Neural progenitor cell (in vitro differentiated cells): ENCODE measurements around the gene LXN. TPM values are rescaled to one million over a fixed set of nuclear protein-coding genes. Genes with fewer than 3 reads are reported as not detected.

Source experiments
- DNase-seq: peaks from one replicate; pipeline ENCODE4 v3.0.0-alpha.2; 2016; ENCODE audit warnings: low spot score
- H2AFZ ChIP-seq: fragments of 200-600 bp; sonication (generic); replicated peaks from 2 replicates; pipeline ENCODE4 v1.6.1; 2016; ENCODE audit warnings: antibody characterized with exemption
- H3F3A ChIP-seq: fragments of 200-600 bp; sonication (generic); 2 replicates; pipeline ENCODE4 v1.6.1; 2016; ENCODE audit warnings: antibody characterized with exemption, low read depth
- H3K27ac ChIP-seq: fragments of 200-600 bp; sonication (generic); 2 replicates; pipeline ENCODE4 v1.5.1; 2016; ENCODE audit warnings: mild to moderate bottlenecking
- H3K27me3 ChIP-seq: fragments of 200-600 bp; sonication (generic); 2 replicates; pipeline ENCODE4 v1.6.1; 2016; ENCODE audit warnings: mild to moderate bottlenecking, moderate library complexity
- H3K36me3 ChIP-seq: fragments of 200-600 bp; sonication (generic); 2 replicates; pipeline ENCODE4 v1.5.1; 2016
- H3K4me1 ChIP-seq: fragments of 200-600 bp; sonication (generic); 2 replicates; pipeline ENCODE4 v1.6.1; 2016; ENCODE audit warnings: mixed run types
- H3K4me2 ChIP-seq: fragments of 200-600 bp; sonication (generic); 2 replicates; pipeline ENCODE4 v1.6.1; 2016
- H3K4me3 ChIP-seq: fragments of 200-600 bp; sonication (generic); 2 replicates; pipeline ENCODE4 v1.5.1; 2016
- H3K79me2 ChIP-seq: fragments of 200-600 bp; sonication (generic); 2 replicates; pipeline ENCODE4 v1.6.1; 2016; ENCODE audit warnings: low read depth
- H3K9ac ChIP-seq: fragments of 200-600 bp; sonication (generic); 2 replicates; pipeline ENCODE4 v1.6.1; 2016
- H3K9me3 ChIP-seq: fragments of 200-600 bp; sonication (generic); 2 replicates; pipeline ENCODE4 v1.5.1; 2016; ENCODE audit warnings: low read depth
- H4K20me1 ChIP-seq: fragments of 200-600 bp; sonication (generic); 2 replicates; pipeline ENCODE4 v1.6.1; 2016; ENCODE audit warnings: low read depth
- H3K27ac Mint-ChIP-seq: 3 replicates; pipeline ENCODE4 v1.8.0; 2021; ENCODE audit warnings: mixed read lengths
- H3K27me3 Mint-ChIP-seq: 2 replicates; pipeline ENCODE4 v1.8.0; 2022; ENCODE audit warnings: low read depth, mild to moderate bottlenecking, inconsistent platforms, moderate library complexity, mixed read lengths; ENCODE audit not compliant: insufficient read depth
- H3K36me3 Mint-ChIP-seq: 3 replicates; pipeline ENCODE4 v1.8.0; 2021; ENCODE audit warnings: mixed read lengths
- H3K4me1 Mint-ChIP-seq: 3 replicates; pipeline ENCODE4 v1.8.0; 2021; ENCODE audit warnings: mixed read lengths
- H3K4me3 Mint-ChIP-seq: 3 replicates; pipeline ENCODE4 v1.8.0; 2021; ENCODE audit warnings: mild to moderate bottlenecking, moderate library complexity, mixed read lengths
- H3K9me3 Mint-ChIP-seq: 3 replicates; pipeline ENCODE4 v1.8.0; 2020; ENCODE audit warnings: mixed read lengths
- CTCF ChIP-seq: fragments of 200-600 bp; sonication (generic); IDR thresholded peaks from 2 replicates; pipeline ENCODE4 v1.5.1; 2017; ENCODE audit warnings: antibody characterized with exemption, mild to moderate bottlenecking
- EZH2 ChIP-seq: fragments of 200-600 bp; sonication (generic); IDR thresholded peaks from 2 replicates; pipeline ENCODE4 v1.6.1; 2017; ENCODE audit warnings: antibody characterized with exemption, mild to moderate bottlenecking, moderate library complexity
- EZH2phosphoT487 ChIP-seq: fragments of 200-600 bp; sonication (generic); IDR thresholded peaks from 2 replicates; pipeline ENCODE4 v1.6.1; 2017; ENCODE audit warnings: antibody characterized with exemption
- total RNA-seq: library from RNA; depleted of rRNA; stranded (reverse); fragments of >200 nt; gene quantifications from 2 replicates; pipeline ENCODE4 v1.2.3, GENCODE V29; 2015; ENCODE audit warnings: low replicate concordance

LXN gene
- total RNA-seq, 1 donor from 2014 or later: 25.9 TPM

DNA sequence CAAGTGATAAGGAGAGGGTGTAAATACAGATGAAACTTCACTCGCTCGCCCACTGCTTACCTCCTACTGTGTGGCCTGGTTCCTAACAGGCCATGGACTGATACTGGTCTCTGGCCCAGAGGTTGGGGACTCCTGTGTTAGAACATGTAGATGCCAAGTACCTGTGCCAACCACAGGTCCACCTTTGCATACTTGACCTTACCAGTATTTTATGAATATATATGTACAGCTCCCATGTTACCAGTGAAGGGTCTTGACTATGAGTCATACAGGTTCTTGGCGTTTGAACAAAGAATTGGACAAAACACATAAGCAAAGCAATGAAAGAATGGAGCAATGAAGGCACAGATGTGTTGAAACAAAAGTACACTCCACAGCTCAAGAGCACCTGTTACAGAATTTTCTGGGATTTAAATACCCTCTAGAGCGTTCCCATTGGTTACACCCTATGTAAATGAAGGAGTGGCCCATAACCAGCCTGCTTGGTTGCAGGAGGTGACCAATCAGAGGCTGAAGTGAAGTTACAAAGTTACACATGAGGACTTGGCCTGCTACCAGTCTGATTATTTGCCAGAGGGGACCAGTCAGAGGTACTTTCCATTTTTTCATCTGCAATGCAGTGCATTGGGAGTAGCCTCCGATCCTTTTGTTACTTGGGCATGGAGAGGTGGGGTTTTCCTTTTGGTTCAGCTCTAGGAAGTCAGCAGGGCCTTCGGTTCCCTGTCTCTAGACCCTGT is 29.8 kb downstream of the LXN start:
- Mint-ChIP-seq H3K36me3 (no peaks in the 10 kb centered on the region), H3K27me3 (peaks cover 6% of the 10 kb centered on the region), H3K4me1 (peaks cover 9% of the 10 kb centered on the region), H3K27ac (no peak overlapping the region), H3K9me3 (no peaks in the 10 kb centered on the region), H3K4me3 (no peak overlapping the region)
- Histone ChIP-seq H3K79me2 (peaks cover 22% of the 10 kb centered on the region), H3K9me3 (no peaks in the 10 kb centered on the region), H4K20me1 (no peaks in the 10 kb centered on the region), H3K4me1 (no peaks in the 10 kb centered on the region), H3K9ac (no peak overlapping the region), H3K27me3 (no peaks in the 10 kb centered on the region), H2AFZ (no peak overlapping the region), H3K4me2 (no peak overlapping the region), H3K36me3 (no peaks in the 10 kb centered on the region), H3F3A (no peaks in the 10 kb centered on the region), H3K27ac (no peak overlapping the region), H3K4me3 (no peak overlapping the region)
- DNase-seq: no peak
- TF ChIP-seq EZH2phosphoT487 (no peak), CTCF (no peak), EZH2 (no peak)

GRCh38 chr3:158642005-158642404 is 30.4 kb downstream of the LXN start:
- H3K79me2 ChIP-seq: peaks cover 22% of the 10 kb centered on the region

GRCh38 chr3:158640646-158641045 is 31.8 kb downstream of the LXN start:
- H3K4me3 Mint-ChIP-seq: no peak overlapping the region

More at GRCh38 chr3:158642005-158642404, 30.4 kb downstream of the LXN start:
- DNase-seq: no peak
- Histone ChIP-seq H3K27me3 (no peaks in the 10 kb centered on the region), H3K36me3 (no peaks in the 10 kb centered on the region), H4K20me1 (no peaks in the 10 kb centered on the region), H3K4me2 (no peak overlapping the region), H2AFZ (no peak overlapping the region), H3F3A (no peaks in the 10 kb centered on the region), H3K9me3 (no peaks in the 10 kb centered on the region), H3K9ac (no peak overlapping the region), H3K4me3 (no peak overlapping the region), H3K27ac (no peak overlapping the region), H3K4me1 (no peaks in the 10 kb centered on the region)
- Mint-ChIP-seq H3K9me3 (no peaks in the 10 kb centered on the region), H3K27me3 (peaks cover 6% of the 10 kb centered on the region), H3K27ac (no peak overlapping the region), H3K4me3 (no peak overlapping the region), H3K36me3 (no peaks in the 10 kb centered on the region), H3K4me1 (peaks cover 9% of the 10 kb centered on the region)
- no peak for TF ChIP-seq EZH2phosphoT487
- no peak for TF ChIP-seq EZH2
- TF ChIP-seq CTCF: no peak

More at GRCh38 chr3:158640646-158641045, 31.8 kb downstream of the LXN start:
- Histone ChIP-seq H4K20me1 (no peaks in the 10 kb centered on the region), H3F3A (no peaks in the 10 kb centered on the region), H3K4me2 (no peak overlapping the region), H3K9ac (no peak overlapping the region), H3K27ac (no peak overlapping the region), H2AFZ (no peak overlapping the region), H3K79me2 (peaks cover 11% of the 10 kb centered on the region), H3K4me1 (no peaks in the 10 kb centered on the region), H3K27me3 (no peaks in the 10 kb centered on the region), H3K9me3 (no peaks in the 10 kb centered on the region), H3K4me3 (no peak overlapping the region), H3K36me3 (no peaks in the 10 kb centered on the region)
- TF ChIP-seq CTCF (no peak), EZH2 (no peak), EZH2phosphoT487 (no peak)
- H3K4me1 Mint-ChIP-seq: peaks cover 9% of the 10 kb centered on the region
- no peaks in the 10 kb centered on the region for H3K36me3 Mint-ChIP-seq
- H3K27ac Mint-ChIP-seq: no peak overlapping the region
- H3K9me3 Mint-ChIP-seq: no peaks in the 10 kb centered on the region
- no peak for DNase-seq
- peaks cover 3% of the 10 kb centered on the region for H3K27me3 Mint-ChIP-seq
